PC-9 (cell line): Measurements from ENCODE around the gene MGLL. TPM values are rescaled to one million over a fixed set of nuclear protein-coding genes. Genes with fewer than 3 reads are reported as not detected.

Source experiments
- BruUV-seq: library from RNA; stranded (reverse); fragments of 400-500 nt; replicated peaks from 2 replicates; lab custom pipeline; 2021; lab: Mats Ljungman, UMichigan
- CTCF ChIA-PET: fragments of 300-600 bp; sonication (Branson Sonifier 250); formaldehyde crosslinking; loops from one replicate; lab custom pipeline; 2022; ENCODE audit warnings: antibody characterized with exemption; lab: Charles Lee
- POLR2A ChIA-PET: fragments of 300-600 bp; sonication (Branson Sonifier 250); formaldehyde crosslinking; loops from one replicate; lab custom pipeline; 2022; ENCODE audit warnings: antibody characterized with exemption; ENCODE audit not compliant: unreplicated experiment; lab: Charles Lee
- DNase-seq, 2 experiments: peaks; one replicate each; pipeline versions ENCODE4 v3.0.0 to v3.0.0-alpha.2; 2015 to 2022; ENCODE audit warnings: mixed read lengths in 1 of 2
- H2AFZ ChIP-seq: fragments of 200-600 bp; sonication (generic); 2 replicates; pipeline ENCODE4 v1.8.1; 2017; ENCODE audit warnings: antibody characterized with exemption
- H3F3A ChIP-seq: fragments of 200-600 bp; sonication (generic); 2 replicates; pipeline ENCODE4 v1.8.1; 2017; ENCODE audit warnings: antibody characterized with exemption, mild to moderate bottlenecking, low read depth; ENCODE audit not compliant: insufficient read depth
- H3K27ac ChIP-seq: fragments of 200-600 bp; sonication (generic); 2 replicates; pipeline ENCODE4 v1.6.1; 2016; ENCODE audit warnings: mixed run types
- H3K27me3 ChIP-seq: fragments of 200-600 bp; sonication (generic); 2 replicates; pipeline ENCODE4 v1.6.1; 2016; ENCODE audit warnings: low read depth, mixed run types; ENCODE audit not compliant: insufficient read depth
- H3K36me3 ChIP-seq: fragments of 200-600 bp; sonication (generic); 2 replicates; pipeline ENCODE4 v1.6.1; 2016; ENCODE audit warnings: low read depth, mixed run types
- H3K4me1 ChIP-seq: fragments of 200-600 bp; sonication (generic); replicated peaks from 2 replicates; pipeline ENCODE4 v1.6.1; 2016; ENCODE audit warnings: mixed run types; ENCODE audit not compliant: insufficient read depth
- H3K4me2 ChIP-seq: fragments of 200-600 bp; sonication (generic); 2 replicates; pipeline ENCODE4 v1.6.1; 2017; ENCODE audit warnings: mixed run types
- H3K4me3 ChIP-seq: fragments of 200-600 bp; sonication (generic); 2 replicates; pipeline ENCODE4 v1.6.1; 2016; ENCODE audit warnings: mixed run types
- H3K79me2 ChIP-seq: fragments of 200-600 bp; sonication (generic); 2 replicates; pipeline ENCODE4 v1.6.1; 2017; ENCODE audit warnings: low read depth, mixed run types
- H3K9me2 ChIP-seq: fragments of 200-600 bp; sonication (generic); 2 replicates; pipeline ENCODE4 v1.8.1; 2017; ENCODE audit warnings: mild to moderate bottlenecking; ENCODE audit not compliant: insufficient read depth
- H3K9me3 ChIP-seq: fragments of 200-600 bp; sonication (generic); 2 replicates; pipeline ENCODE4 v1.8.1; 2016; ENCODE audit warnings: low read depth; ENCODE audit not compliant: insufficient read depth
- H4K20me1 ChIP-seq: fragments of 200-600 bp; sonication (generic); 2 replicates; pipeline ENCODE4 v1.8.1; 2017; ENCODE audit not compliant: insufficient read depth
- EZH2 ChIP-seq: fragments of 200-600 bp; sonication (generic); IDR thresholded peaks from 2 replicates; pipeline ENCODE4 v1.8.0; 2017; ENCODE audit warnings: antibody characterized with exemption, low read depth
- intact Hi-C: fragments of 100-400 bp; cut with micrococcal nuclease; formaldehyde crosslinking; loops from one replicate; pipeline ENCODE4 v1.10.0; 2022; ENCODE audit not compliant: unreplicated experiment
- total RNA-seq: library from RNA; stranded (reverse); gene quantifications from 2 replicates; pipeline ENCODE4 v1.2.3, GENCODE V29; 2021
- TF ChIP-seq, protein P1 (sequence below): fragments of 200-600 bp; sonication (generic); conservative IDR thresholded peaks from 2 replicates; pipeline ENCODE4 v1.6.1; 2017; ENCODE audit warnings: mixed run types, antibody characterized with exemption, mild to moderate bottlenecking, moderate library complexity

Gene MGLL
- total RNA-seq, 1 experiment from 2014 or later = 30.7 TPM

GRCh38 chr3:127753338-127753737 is 69.0 kb downstream of the MGLL start:
- peaks cover 12% of the 10 kb centered on the region for H3K79me2 ChIP-seq
- H3K27me3 ChIP-seq = no peaks in the 10 kb centered on the region
- no peaks in the 10 kb centered on the region for H3K36me3 ChIP-seq
- intact Hi-C loops = no loop called here
- no peaks in the 10 kb centered on the region for H3K9me2 ChIP-seq
- peaks cover 25% of the 10 kb centered on the region for H3F3A ChIP-seq
- no peak overlapping the region for H2AFZ ChIP-seq
- H3K27ac ChIP-seq = no peak overlapping the region
- peaks cover 36% of the 10 kb centered on the region for H3K4me1 ChIP-seq
- H4K20me1 ChIP-seq = no peaks in the 10 kb centered on the region
- no peak for TF ChIP-seq EZH2
- TF ChIP-seq, protein P1, sequence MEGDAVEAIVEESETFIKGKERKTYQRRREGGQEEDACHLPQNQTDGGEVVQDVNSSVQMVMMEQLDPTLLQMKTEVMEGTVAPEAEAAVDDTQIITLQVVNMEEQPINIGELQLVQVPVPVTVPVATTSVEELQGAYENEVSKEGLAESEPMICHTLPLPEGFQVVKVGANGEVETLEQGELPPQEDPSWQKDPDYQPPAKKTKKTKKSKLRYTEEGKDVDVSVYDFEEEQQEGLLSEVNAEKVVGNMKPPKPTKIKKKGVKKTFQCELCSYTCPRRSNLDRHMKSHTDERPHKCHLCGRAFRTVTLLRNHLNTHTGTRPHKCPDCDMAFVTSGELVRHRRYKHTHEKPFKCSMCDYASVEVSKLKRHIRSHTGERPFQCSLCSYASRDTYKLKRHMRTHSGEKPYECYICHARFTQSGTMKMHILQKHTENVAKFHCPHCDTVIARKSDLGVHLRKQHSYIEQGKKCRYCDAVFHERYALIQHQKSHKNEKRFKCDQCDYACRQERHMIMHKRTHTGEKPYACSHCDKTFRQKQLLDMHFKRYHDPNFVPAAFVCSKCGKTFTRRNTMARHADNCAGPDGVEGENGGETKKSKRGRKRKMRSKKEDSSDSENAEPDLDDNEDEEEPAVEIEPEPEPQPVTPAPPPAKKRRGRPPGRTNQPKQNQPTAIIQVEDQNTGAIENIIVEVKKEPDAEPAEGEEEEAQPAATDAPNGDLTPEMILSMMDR = no peak
- H3K4me2 ChIP-seq = no peak overlapping the region
- CTCF ChIA-PET = no interaction called here
- POLR2A ChIA-PET = interaction anchor here (0.7 kb wide), 1 partner anchor 206 kb away, joined by 4 read pairs; no protein-coding TSS in a partner anchor
- no TSS peak for BruUV-seq
- H3K9me3 ChIP-seq = no peaks in the 10 kb centered on the region
- H3K4me3 ChIP-seq = no peak overlapping the region
- DNase-seq = no peak

DNA sequence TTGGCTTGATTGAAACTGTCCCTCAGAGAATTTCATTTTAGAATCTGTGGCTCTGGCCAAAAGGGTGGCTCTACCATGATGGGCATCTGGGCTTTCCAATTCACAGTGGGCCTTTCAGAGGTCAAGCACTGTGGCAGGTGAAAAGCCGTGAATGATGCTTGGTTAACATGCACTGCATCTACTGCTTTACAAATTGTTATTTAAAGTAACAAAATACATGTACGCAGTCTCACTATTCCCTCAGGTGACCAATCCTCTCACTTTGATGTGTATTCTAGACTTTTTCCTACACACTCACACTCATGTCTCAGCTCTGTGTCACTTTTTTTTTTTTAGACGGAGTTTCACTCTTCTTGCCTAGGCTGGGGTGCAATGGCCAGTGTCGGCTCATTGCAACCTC is 70.5 kb downstream of the MGLL start:
- intact Hi-C loops = no loop called here
- CTCF ChIA-PET = no interaction called here

GRCh38 chr3:127751163-127751621 is 71.1 kb downstream of the MGLL start:
- no peak for TF ChIP-seq EZH2
- TF ChIP-seq, protein P1 = no peak
- CTCF ChIA-PET = interaction anchor here (0.7 kb wide), 1 partner anchor 16 kb away, joined by 3 read pairs; no protein-coding TSS in a partner anchor
- peak overlapping the region; percentile 52 for H3K4me2 ChIP-seq
- no peak overlapping the region for H2AFZ ChIP-seq
- no peaks in the 10 kb centered on the region for H3K9me2 ChIP-seq
- no peaks in the 10 kb centered on the region for H3K36me3 ChIP-seq
- peaks cover 44% of the 10 kb centered on the region for H3F3A ChIP-seq
- H3K27ac ChIP-seq = peak overlapping the region; percentile 91
- DNase-seq = peak; percentile 59 to 78
- BruUV-seq = no TSS peak
- H3K79me2 ChIP-seq = peaks cover 12% of the 10 kb centered on the region
- H3K9me3 ChIP-seq = no peaks in the 10 kb centered on the region
- no peak overlapping the region for H3K4me3 ChIP-seq
- no peaks in the 10 kb centered on the region for H4K20me1 ChIP-seq
- POLR2A ChIA-PET = interaction anchor here (0.5 to 0.7 kb wide), 3 partner anchors 15 to 68 kb away, joined by 3 to 8 read pairs (median 5); no protein-coding TSS in a partner anchor
- intact Hi-C loops = no loop called here
- H3K27me3 ChIP-seq = no peaks in the 10 kb centered on the region
- H3K4me1 ChIP-seq = peaks cover 56% of the 10 kb centered on the region

More for the DNA sequence above, 70.5 kb downstream of the MGLL start:
- H3K79me2 ChIP-seq = peaks cover 12% of the 10 kb centered on the region
- no peaks in the 10 kb centered on the region for H3K9me2 ChIP-seq
- H3F3A ChIP-seq = peaks cover 38% of the 10 kb centered on the region
- H3K4me1 ChIP-seq = peaks cover 50% of the 10 kb centered on the region
- H2AFZ ChIP-seq = no peak overlapping the region
- H3K4me2 ChIP-seq = peak overlapping the region; percentile 52
- no peaks in the 10 kb centered on the region for H3K27me3 ChIP-seq
- 0 out of 2 replicates have a peak overlapping the region, but pooled peaks have one; percentile 36 for H3K27ac ChIP-seq
- BruUV-seq = no TSS peak
- H3K4me3 ChIP-seq = no peak overlapping the region
- H4K20me1 ChIP-seq = no peaks in the 10 kb centered on the region
- H3K9me3 ChIP-seq = no peaks in the 10 kb centered on the region
- no peaks in the 10 kb centered on the region for H3K36me3 ChIP-seq
- no peak for DNase-seq
- no peak for TF ChIP-seq EZH2
- TF ChIP-seq, protein P1 = no peak
- POLR2A ChIA-PET = no interaction called here
